ENCODE results near the gene PTPRM.

PTPRM gene

DNA sequence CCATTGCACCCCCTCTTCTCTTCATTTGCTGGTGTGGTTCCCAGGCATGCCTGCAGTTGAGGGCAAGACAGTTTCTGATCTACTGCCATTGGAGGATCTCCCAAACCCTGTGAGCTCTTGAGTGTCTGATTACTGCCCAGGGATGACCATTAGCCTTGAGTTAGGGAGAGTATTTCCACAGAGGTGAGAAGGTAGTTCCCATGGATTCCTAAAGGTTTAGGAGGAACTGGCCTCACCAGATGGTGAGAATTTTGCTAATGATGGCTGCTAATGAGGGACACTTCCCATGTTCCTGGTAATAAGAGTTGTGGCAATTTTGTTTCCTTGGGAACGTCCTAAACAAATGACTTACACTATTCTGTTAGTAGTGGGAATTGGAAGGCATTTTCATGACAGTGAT is 42.5 kb downstream of the PTPRM start:
- H2AFZ ChIP-seq (ENCODE audit: low read length): no peak overlapping the region
- H3K79me2 ChIP-seq (ENCODE audit: low read length): no peaks in the 10 kb centered on the region
- TF ChIP-seq, protein P1, sequence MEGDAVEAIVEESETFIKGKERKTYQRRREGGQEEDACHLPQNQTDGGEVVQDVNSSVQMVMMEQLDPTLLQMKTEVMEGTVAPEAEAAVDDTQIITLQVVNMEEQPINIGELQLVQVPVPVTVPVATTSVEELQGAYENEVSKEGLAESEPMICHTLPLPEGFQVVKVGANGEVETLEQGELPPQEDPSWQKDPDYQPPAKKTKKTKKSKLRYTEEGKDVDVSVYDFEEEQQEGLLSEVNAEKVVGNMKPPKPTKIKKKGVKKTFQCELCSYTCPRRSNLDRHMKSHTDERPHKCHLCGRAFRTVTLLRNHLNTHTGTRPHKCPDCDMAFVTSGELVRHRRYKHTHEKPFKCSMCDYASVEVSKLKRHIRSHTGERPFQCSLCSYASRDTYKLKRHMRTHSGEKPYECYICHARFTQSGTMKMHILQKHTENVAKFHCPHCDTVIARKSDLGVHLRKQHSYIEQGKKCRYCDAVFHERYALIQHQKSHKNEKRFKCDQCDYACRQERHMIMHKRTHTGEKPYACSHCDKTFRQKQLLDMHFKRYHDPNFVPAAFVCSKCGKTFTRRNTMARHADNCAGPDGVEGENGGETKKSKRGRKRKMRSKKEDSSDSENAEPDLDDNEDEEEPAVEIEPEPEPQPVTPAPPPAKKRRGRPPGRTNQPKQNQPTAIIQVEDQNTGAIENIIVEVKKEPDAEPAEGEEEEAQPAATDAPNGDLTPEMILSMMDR (IDR thresholded peaks at IDR 0.05; ENCODE audit: low read length): no peak
- TF ChIP-seq EZH2 (optimal IDR thresholded peaks at IDR 0.05; ENCODE audit: low read depth, low read length) (no peak), EZH2phosphoT487 (IDR thresholded peaks at IDR 0.05; ENCODE audit: low read length) (no peak)
- no peak overlapping the region for H3K4me2 ChIP-seq (ENCODE audit: low read depth, low read length)
- H3K4me1 ChIP-seq (ENCODE audit: low read length): no peaks in the 10 kb centered on the region
- H3K4me3 ChIP-seq (ENCODE audit: low read length): no peak overlapping the region
- no peaks in the 10 kb centered on the region for H3K9me2 ChIP-seq (replicated peaks; ENCODE audit: insufficient read depth, low read length)
- H3K27ac ChIP-seq (ENCODE audit: low read length): no peak overlapping the region
- no peaks in the 10 kb centered on the region for H3F3A ChIP-seq (ENCODE audit: insufficient read depth, low read length)
- H3K27me3 ChIP-seq (replicated peaks; ENCODE audit: insufficient read depth, low read length): no peaks in the 10 kb centered on the region
- no peaks in the 10 kb centered on the region for H4K20me1 ChIP-seq (ENCODE audit: insufficient read depth, low read length)
- no peak overlapping the region for H3K9ac ChIP-seq (ENCODE audit: low read length)
- no peaks in the 10 kb centered on the region for H3K9me3 ChIP-seq (replicated peaks; ENCODE audit: insufficient read depth, low read length)
- no peak for DNase-seq
- H3K36me3 ChIP-seq (replicated peaks; ENCODE audit: insufficient read depth, low read length): no peaks in the 10 kb centered on the region

DNA sequence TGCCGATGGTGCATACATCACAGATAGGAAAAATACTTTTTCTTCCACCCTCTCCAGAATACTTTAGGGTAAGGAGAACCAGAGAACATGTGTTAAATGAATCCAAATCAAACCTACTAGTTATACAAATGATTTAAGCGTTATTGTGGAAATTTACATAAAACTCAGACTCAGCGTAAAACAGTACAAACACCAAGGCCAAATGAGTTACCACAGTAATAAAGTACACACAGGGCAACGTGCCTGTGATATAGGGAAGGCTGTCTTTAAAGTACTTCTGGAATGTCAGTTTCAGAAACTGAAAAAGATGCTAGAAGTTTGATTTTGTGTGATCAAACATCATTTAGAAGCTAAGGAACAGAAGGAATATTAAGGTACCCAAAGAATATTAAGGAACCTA is 46.9 kb downstream of the PTPRM start:
- Histone ChIP-seq H3K9me3 (replicated peaks; ENCODE audit: insufficient read depth, low read length) (no peaks in the 10 kb centered on the region), H3K79me2 (ENCODE audit: low read length) (no peaks in the 10 kb centered on the region), H3K4me2 (ENCODE audit: low read depth, low read length) (no peak overlapping the region), H3K9me2 (replicated peaks; ENCODE audit: insufficient read depth, low read length) (no peaks in the 10 kb centered on the region), H2AFZ (ENCODE audit: low read length) (no peak overlapping the region), H3F3A (ENCODE audit: insufficient read depth, low read length) (no peaks in the 10 kb centered on the region), H3K36me3 (replicated peaks; ENCODE audit: insufficient read depth, low read length) (no peaks in the 10 kb centered on the region), H3K4me1 (ENCODE audit: low read length) (no peaks in the 10 kb centered on the region), H4K20me1 (ENCODE audit: insufficient read depth, low read length) (no peaks in the 10 kb centered on the region), H3K4me3 (ENCODE audit: low read length) (no peak overlapping the region), H3K27ac (ENCODE audit: low read length) (no peak overlapping the region), H3K9ac (ENCODE audit: low read length) (no peak overlapping the region), H3K27me3 (replicated peaks; ENCODE audit: insufficient read depth, low read length) (no peaks in the 10 kb centered on the region)
- DNase-seq: no peak
- no peak for TF ChIP-seq EZH2phosphoT487 (IDR thresholded peaks at IDR 0.05; ENCODE audit: low read length)
- TF ChIP-seq, protein P1 (IDR thresholded peaks at IDR 0.05; ENCODE audit: low read length): no peak
- TF ChIP-seq EZH2 (optimal IDR thresholded peaks at IDR 0.05; ENCODE audit: low read depth, low read length): no peak

DNA sequence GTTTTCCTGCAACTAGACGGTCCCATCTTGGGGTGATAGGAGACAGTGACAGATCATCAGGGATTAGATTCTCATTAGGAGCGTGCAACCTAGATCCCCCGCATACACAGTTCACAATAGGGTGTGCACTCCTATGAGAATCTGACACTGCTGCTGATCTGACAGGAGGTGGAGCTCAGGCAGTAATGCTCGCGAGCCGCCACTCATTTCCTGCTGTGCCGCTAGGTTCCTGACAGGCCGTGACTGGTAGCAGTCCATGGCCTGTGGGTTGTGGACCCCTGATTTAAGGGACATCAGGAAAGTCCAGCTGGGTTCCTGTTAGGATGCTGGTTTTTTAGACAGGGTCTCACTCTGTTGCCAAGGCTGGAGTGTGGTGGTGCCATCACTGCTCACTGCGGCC is 48.7 kb downstream of the PTPRM start:
- no peaks in the 10 kb centered on the region for H3K9me3 ChIP-seq (replicated peaks; ENCODE audit: insufficient read depth, low read length)
- H3F3A ChIP-seq (ENCODE audit: insufficient read depth, low read length): no peaks in the 10 kb centered on the region
- H3K36me3 ChIP-seq (replicated peaks; ENCODE audit: insufficient read depth, low read length): no peaks in the 10 kb centered on the region
- no peak for DNase-seq
- H3K27ac ChIP-seq (ENCODE audit: low read length): no peak overlapping the region
- no peaks in the 10 kb centered on the region for H3K79me2 ChIP-seq (ENCODE audit: low read length)
- no peaks in the 10 kb centered on the region for H3K9me2 ChIP-seq (replicated peaks; ENCODE audit: insufficient read depth, low read length)
- no peaks in the 10 kb centered on the region for H3K4me1 ChIP-seq (ENCODE audit: low read length)
- no peak overlapping the region for H3K9ac ChIP-seq (ENCODE audit: low read length)
- H4K20me1 ChIP-seq (ENCODE audit: insufficient read depth, low read length): no peaks in the 10 kb centered on the region
- H3K4me2 ChIP-seq (ENCODE audit: low read depth, low read length): no peak overlapping the region
- H3K27me3 ChIP-seq (replicated peaks; ENCODE audit: insufficient read depth, low read length): no peaks in the 10 kb centered on the region
- TF ChIP-seq EZH2 (optimal IDR thresholded peaks at IDR 0.05; ENCODE audit: low read depth, low read length) (no peak), EZH2phosphoT487 (IDR thresholded peaks at IDR 0.05; ENCODE audit: low read length) (no peak)
- TF ChIP-seq, protein P1 (IDR thresholded peaks at IDR 0.05; ENCODE audit: low read length): no peak
- no peak overlapping the region for H2AFZ ChIP-seq (ENCODE audit: low read length)
- no peak overlapping the region for H3K4me3 ChIP-seq (ENCODE audit: low read length)
